GM21723 (cell line): ENCODE results near the gene LRBA.
"Not testable (repeated sequence)": the region's sequence is repeated elsewhere in the genome, so short reads cannot be mapped to it uniquely, and the experiment has no call there.

Experiments
- ATAC-seq: cut with Tn5 transposase; IDR thresholded peaks from one replicate; pipeline ENCODE4 v1.9.1; 2021; ENCODE audit warnings: mild to moderate bottlenecking, moderate library complexity; ENCODE audit not compliant: unreplicated experiment

Gene LRBA

DNA sequence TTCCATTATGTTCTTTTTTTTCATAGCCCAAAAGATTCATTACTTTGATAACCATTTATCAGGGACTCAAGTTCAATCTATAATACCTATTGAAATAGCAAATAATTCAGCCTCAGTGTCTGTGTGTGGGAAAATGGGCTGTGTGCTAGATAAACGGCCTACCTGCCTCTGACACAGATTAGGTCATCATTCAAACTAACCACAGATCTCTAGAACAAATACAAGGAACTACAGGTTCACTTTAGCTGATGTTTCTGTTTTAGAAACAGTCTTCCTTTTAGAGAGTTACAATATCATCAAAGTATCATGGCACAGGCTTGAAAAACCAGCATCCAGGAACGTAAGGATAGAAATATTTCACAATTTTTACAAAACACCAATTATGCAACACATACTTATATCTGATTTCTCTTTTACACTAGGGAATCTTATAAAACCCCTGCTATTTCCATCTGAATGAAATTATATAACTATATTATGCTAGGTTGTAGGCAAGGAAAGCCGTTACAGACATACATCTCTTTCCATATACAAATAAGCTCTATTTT, 489.7 kb downstream of the LRBA start:
- ATAC-seq: no peak

DNA sequence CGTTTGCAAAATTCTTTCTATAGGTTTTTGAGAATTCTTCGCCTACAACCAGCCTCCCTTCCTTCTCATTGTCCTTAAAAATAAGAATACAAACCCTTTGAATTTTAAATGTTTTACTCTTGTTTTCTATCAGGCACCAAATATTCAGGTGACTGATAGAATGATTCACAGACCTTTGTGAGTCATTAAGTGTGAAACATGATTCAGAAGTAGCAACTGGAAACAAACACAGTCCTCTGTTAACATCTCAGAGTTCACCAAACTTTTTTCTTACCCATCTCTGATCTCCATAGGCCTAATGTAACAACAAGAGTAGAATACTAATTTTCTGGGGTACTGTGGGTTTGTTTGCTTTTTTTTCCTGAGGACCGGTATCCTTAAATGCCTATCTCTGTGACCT, 496.5 kb downstream of the LRBA start:
- no peak for ATAC-seq

DNA sequence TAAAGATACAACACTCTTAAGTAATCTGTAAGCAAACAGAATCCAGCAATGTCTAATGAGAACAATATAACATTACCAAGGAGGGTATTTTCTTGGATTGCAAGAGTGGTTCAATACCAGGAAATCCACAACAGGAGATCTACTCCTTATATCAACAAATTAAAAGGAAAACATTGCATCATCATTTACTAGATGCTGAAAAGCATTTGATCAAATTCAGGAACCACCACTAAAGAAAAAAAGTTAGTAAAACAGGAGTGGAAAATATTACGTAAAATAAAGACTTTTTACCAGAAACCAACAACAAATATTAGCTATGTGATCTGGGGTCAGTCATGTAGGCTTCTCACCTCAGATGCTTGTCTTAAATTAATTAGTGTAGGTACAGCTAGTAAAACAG, 499.9 kb downstream of the LRBA start:
- no peak for ATAC-seq

DNA sequence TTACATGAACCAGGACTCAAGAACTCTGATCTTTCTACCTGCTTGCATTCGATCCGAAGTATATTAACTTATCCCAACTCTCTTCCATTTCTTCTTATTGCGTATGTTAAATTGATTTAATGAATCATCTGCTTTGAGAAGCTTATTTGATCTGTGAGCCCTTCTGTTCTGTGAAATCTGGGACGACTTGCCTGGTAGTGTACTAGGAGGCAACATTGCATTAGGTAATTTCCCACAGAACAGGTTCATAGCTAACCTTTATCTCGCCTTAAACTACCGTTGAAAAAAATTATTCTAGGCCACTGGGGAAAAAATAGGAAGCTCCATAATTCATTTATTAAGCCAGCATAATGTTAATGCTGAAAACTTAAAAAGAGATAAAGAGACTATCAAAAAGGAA, 500.4 kb downstream of the LRBA start:
- ATAC-seq: no peak

DNA sequence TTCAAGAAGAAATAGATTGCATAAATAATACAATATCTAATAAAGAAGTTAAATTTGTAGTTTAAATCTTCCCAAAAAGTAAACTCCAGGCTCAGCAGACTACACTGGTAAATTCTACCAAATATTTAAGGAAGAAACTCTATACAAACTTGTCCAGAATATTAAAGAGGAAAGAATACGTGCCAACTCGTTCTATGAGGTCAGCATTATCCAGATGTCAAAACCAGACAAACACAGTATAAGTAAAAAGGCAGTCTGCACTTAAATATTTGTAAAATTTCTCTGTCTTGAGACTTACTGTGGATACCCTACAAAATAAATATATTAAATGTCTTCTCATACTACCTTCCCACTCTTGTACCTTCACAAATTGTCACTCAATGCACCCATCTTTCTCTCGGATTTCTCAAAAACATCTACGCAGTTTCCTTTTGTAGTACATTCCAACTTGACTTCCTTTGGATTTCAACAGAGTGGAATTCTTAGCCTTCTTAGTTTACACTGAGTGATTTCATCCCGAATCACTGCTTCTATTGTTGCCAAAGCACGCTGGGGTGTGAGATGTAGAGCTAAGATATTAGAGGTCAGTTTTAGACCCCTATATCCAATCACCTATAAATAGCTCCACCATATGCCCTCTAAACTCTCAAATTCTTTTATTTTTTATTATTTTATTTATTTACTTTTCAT, 504.8 kb downstream of the LRBA start:
- ATAC-seq: no peak

DNA sequence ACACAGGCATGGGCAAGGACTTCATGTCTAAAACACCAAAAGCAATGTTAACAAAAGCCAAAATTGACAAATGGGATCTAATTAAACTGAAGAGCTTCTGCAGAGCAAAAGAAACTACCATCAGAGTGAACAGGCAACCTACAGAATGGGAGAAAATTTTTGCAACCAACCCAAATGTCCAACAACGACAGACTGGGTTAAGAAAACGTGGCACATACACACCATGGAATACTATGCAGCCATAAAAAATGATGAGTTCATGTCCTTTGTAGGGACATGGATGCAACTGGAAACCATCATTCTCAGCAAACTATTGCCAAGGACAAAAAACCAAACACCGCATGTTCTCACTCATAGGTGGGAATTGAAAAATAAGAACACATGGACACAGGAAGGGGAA, 507.4 kb downstream of the LRBA start:
- not testable (repeated sequence) for ATAC-seq

DNA sequence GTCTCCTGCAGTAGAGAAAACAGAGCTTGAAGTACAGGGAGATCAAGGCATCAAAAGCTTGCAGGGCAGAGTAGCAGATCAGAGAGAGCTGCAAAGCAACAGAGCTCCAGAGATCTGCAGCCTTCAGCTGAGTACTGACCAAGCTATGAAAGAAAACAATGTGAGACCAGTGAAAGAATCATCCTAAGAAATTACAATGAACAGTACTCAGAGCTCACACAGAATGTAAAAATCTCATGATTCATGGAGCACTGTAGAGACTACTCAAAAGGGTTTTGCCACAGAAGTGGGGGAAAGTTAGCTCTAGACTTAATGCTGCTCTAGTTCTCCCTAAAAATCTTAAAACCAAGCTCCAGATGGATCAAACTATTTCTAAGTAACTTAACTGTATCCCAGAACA, 513.1 kb downstream of the LRBA start:
- no peak for ATAC-seq

DNA sequence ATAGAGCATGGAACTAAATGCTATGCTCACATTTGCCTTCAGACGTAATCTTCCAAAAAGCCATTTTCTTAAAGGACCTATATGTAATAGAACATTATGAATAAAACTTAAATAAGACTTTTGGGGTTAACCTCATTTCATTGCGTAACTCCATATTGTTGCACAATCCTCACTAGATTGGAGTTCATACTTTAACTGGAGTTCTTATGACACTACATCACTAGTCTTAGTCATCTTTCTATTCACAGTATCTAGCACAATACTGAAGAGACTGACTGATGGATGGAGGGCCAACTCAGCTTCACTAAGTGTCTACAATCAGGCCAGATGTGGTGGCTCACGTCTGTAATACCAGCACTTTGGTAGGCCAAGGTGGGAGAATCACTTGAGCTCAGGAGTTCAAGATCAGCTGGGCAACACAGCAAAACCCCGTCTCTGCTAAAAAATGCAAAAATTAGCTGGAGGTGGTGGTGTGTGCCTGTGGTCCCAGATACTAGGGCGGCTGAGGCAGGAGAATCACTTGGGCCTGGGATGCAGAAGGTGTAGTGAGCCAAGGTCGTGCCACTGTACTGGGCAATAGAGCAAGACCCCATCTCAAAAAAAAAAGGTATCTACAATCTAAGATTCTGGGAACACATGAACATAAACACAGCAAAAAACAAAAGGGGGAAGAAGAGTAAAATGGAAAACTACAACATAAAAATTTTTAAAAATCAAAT, 513.9 kb downstream of the LRBA start:
- no peak for ATAC-seq

DNA sequence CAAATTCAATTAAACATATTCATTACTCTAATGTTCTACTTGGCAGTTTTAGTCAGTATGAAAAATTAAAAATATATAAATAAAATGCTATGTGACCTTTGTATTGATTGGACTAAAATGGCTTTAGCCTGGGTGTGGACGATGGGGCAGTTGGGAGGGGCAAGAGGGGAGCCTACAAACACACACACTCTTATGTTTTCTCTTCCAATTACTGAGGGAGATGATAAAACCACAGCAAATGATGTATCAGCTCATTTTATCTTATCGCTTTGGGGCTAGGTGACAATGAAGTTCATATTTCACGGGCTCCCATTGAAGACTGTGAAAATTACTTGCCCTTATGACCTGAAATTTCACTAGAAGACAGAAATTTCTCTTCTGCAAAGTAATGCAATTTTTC, 517.5 kb downstream of the LRBA start:
- ATAC-seq: no peak

DNA sequence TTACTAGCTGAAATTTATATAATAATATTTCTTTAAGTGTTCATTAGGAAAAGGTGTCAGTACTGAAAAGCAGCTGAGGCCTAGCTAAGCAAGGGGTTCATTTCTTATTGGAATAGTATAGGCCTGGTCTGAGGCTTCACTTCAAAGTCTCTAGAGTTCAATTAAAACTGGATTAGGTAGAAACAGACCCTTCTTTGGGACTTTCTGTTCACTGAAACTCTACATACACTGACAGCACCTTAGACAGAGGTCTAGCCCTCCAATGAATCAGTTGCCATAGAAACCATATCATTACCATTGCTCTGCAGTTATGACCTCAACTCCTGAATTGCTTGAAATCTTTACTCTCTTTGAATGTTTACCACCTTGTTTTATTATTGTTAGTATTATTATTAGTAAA, 519.5 kb downstream of the LRBA start:
- ATAC-seq: no peak

DNA sequence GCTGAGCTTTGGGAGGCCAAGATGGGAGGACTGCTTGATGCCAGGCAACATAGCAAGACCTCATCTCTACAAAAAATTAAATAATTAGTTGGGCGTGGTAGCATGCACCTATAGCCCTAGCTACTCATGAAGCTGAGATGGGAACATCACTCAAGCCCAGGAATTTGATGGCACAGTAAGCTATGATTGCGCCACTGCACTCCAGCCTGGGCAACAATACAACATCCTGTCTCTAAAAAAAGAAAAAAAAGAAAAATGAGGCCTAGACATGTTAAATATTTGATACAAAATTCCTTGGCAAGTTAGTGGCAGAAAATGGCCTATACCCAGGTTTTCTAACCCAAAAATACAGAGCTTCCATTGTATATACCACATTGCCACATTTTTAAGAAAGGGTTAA, 521.2 kb downstream of the LRBA start:
- no peak for ATAC-seq

DNA sequence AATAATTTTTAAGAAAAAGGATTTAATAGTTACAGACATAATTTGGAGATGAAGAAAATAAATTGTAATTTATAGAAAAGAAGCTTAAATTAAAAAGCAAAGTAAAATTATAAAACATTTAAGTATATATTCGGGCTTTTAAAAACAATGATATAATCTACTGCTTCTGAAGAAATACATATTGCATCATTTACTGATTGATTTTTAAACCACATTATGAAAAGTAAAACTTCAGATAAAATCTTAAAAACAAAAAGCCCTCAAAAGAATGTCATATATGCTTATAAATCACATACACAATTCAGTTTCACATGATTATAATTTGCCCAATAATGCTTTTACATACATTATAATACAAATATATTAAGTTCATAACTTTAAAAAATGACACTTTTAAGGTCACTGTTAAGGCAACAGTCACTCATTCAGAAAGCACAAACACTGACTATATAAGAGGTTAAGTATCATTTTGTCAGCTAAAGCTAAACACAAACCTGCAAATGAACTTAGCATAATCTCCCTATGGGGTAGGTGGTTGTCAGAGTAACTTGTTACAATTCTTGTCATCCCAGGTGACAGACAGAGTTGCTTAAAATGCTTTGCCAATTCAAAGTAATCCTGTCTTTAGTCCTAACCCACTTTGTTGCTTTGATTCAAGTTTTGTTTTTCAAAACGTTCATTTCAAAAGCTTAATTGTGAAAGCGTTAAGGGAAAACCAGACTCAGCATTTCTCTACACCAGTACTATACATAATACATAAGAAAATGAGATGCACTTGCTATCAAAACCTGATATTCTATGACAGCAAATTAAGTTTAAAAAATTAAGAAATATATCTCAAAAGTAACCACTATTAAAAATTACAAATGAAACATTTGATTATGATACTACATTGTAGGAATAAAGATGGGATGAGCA, 523.7 kb downstream of the LRBA start:
- no peak for ATAC-seq

DNA sequence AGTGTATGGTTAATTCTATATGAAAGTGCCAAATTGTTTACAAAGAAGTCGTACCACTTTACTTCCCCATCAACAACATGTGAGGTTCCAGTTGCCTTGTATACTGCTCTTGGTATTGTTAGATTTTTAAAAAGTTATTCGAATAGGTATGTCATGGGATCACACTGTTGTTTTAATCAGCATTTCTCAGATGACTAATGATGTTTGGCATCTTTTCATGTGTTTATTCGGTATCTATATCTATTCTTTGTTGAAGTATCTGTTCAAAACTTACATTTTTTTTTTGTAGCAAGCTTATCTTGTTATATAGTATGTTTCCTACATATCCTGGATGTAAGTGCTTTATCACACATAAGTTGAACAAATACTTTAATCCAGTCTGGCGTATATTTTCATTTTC, 532.5 kb downstream of the LRBA start:
- ATAC-seq: no peak

DNA sequence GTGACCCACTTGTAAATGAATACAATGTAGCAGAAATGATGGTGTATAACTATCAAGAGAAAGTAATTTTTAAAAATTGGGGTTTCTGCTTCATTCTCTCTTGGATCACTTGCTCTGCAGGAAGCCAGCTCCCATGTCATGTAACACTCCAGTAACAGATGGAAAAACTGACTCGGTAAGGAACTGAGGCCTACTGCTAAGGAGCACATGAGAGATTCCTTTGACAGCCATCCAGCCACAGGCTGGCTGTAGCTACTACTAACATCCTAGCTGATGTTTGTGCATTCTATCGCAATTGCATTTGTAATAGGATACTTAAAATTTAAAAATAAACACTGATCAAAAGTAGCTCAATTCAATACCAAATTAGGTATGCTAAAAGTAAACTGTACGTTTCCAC, 535.4 kb downstream of the LRBA start:
- no peak for ATAC-seq

DNA sequence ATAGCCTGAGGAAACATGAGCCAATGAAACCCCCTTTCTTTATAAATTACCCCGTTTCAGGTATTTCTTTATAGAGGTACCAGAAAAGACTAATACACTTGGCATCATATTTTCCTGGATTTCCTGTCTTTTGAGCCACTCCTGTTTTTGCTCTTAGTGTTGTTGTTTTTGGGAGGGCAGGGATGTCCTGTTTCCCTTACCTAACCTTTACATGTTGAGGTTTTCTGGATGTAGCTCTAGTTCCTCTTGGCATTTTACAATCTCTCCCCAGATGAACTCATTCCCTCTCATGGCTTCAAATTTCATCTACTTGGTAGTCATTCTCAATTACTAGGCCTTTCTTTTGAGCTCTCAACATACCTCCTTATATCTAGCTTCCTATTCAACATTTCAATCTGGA, 537.2 kb downstream of the LRBA start:
- ATAC-seq: no peak

DNA sequence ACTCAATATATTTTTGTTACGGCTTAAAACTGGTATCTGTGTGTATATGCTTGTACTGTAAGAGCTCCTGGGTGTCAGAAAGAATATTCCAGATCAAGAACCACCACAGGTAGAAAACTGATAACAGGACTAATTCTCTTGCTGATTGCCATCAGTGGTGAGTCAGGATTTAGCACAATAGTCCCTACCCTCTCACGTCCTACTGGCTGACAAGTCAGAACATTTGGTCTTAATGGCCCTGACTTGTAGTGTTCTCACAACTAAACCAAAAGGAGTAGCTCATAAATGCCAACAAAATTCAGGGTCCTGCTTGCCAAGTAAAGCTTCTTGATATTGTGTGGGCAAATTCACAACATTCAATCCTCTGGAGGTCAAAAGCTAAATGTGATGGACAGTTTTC, 538.3 kb downstream of the LRBA start:
- ATAC-seq: no peak

DNA sequence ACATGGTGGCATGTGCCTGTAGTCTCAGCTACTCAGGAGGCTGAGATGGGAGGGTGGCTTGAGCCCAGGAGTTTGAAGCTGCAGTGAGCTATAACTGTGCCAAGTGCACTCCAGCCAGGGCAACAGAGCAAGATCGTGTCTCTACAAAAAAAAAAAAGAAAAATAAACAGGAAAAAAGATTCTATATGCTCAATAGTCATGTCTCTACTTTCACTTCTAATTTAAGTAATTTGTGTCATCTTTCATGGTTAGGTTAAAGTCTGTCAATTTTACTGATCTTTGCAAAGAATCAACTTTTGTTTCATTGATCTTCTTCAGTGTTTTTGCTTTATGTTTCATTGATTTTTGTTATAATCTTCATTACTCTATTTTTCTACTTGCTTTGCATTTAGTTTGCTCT, 539.3 kb downstream of the LRBA start:
- no peak for ATAC-seq

DNA sequence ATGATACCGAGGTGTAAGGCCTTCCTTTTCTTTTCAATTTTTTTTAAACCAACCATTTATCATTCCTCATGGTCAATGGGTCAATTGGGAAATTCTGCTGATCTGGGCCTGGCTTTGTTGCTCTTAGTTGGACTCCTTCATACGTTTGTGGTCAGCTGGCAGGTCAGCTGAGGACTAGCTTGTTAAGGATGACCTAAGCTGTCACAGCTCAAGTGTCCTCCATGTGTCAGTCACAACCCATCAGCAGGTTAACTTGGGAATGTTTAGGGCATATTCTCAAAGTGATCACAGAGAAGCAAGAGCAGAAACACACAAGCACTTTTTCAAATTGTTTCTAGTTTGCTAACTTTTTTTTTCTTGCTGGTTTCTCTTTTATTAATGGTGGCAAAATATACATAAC, 550.6 kb downstream of the LRBA start:
- no peak for ATAC-seq

DNA sequence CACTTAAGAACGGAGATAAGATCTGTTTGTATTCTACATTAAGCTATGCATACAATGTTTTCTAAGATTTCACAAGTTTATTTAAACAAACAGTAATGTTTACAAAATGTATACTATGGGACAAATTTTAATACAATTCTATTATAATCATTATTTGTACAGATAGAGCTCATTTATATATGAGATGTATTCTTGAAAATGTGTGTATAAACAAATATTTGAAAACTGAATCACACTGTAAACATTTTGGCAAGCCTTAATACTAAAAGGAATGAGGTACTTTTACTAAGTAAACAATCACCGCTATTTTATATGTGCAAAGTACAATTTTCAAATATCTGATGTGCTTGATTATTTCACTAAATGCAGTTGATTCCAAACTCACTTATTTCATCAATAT, 552.3 kb downstream of the LRBA start:
- no peak for ATAC-seq

DNA sequence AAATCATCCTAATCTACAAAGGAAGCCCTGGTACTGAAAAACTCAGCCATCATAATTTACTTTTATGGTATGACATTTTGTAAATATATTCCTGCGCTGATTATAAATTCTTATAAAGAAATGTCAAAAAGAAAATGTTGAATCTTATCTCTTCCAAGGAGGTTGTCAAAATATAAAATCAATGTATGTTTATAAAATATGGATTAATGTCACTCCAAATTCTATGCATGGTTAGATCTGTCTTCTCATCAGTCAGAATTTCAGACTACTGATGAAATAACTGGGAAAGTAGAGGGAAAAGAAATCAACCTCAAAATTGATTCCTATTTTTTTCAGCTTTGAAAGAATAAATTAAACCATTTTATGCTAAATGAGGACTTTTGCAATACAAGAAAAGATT, 553.1 kb downstream of the LRBA start:
- no peak for ATAC-seq

DNA sequence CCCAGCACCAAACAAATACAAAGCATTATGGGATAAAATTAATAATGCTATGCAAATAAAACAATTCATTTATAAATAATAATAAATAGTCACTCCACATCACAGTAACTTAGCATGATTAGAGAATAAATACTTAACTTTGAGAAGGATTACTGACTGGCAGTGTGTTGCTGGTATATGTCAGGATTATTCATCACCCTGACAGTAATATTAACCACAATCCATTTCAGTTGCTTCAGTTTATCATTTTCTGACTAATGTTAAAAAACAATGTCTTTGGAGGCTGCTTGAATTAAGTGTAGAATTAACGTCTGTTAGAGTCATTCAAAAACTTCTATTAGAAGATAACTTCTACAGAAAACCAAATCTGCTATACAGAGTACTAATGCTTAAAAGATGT, 557.3 kb downstream of the LRBA start:
- ATAC-seq: no peak

DNA sequence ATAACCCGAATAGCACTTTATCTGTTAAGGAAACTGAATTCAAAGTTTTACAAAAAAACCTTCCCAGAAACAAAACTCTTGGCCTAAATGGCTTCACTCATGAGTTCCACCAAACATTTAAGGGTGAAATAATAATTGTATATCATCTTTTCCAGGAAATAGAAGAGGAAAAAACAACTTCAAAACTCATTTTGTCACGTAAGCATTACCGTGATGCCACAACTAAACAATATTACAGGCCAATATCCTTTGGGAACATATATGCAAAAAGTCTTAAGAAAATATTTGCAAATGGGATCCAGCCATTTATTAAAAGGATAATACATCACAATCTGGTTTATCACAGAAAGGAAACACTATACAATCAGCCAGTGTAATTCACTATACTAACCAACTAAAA, 563.2 kb downstream of the LRBA start:
- ATAC-seq: no peak
